Spleen (tissue), 7 donors: ENCODE measurements around the gene ALG12.

ENCODE experiments used
- POLR2A ChIP-seq, 3 donors: fragments of 450-650 bp; IDR thresholded peaks; one replicate each; pipeline ENCODE4 v1.5.1; 2017; ENCODE audit warnings: antibody characterized with exemption in 3 of 3, mild to moderate bottlenecking in 1 of 3
- POLR2AphosphoS5 ChIP-seq, 3 donors: sonication (generic); formaldehyde crosslinking; IDR thresholded peaks; one replicate each; pipeline ENCODE4 v1.5.1; 2017; ENCODE audit warnings: antibody characterized with exemption in 3 of 3
- TF ChIP-seq, protein P1 (sequence below), 11 experiments: fragments of 200-600 bp in 7 of 11; fragments of 450-650 bp in 4 of 11; sonication (generic) in 4 of 11; IDR thresholded peaks in 8 of 11; conservative IDR thresholded peaks in 3 of 11; 1 replicate in 7 of 11; 2 replicates in 4 of 11; pipeline versions ENCODE4 v1.4.0 to v1.8.0; 2016 to 2021; ENCODE audit warnings: antibody characterized with exemption in 11 of 11, inconsistent platforms in 4 of 11, mild to moderate bottlenecking in 1 of 11
- donor health status: DM: no; HTN: no; CAD: no; lungs with moderate emphysema.
- donor health status: DM: no; HTN: no; CAD: no.
- donor health status: DM: no; HTN: no; CAD: no.

DNA sequence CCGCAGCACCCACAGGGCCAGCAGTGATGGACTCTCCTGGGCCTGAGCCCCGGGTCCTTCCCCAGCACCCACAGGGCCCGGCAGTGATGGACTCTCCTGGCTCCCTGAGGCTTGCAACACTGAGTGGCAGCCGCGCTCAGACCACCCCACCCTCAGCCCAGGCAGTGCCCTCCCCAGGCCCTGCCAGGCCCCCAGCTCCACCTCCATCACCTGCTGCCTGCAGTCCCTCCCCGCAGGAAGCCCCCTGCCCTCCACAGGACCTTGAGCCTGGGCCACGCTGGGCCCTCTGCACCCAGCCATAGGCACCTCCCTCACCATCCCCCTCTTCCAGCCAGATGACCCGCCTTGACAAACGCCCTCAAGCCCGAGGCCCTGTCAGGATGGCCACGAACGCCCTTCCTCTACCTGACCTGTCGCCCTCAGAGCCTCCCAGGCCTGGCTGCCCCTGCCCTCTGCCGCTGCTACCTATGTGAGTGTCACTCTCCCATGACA lies 11.4 kb downstream of the ALG12 start:
- TF ChIP-seq, protein P1, sequence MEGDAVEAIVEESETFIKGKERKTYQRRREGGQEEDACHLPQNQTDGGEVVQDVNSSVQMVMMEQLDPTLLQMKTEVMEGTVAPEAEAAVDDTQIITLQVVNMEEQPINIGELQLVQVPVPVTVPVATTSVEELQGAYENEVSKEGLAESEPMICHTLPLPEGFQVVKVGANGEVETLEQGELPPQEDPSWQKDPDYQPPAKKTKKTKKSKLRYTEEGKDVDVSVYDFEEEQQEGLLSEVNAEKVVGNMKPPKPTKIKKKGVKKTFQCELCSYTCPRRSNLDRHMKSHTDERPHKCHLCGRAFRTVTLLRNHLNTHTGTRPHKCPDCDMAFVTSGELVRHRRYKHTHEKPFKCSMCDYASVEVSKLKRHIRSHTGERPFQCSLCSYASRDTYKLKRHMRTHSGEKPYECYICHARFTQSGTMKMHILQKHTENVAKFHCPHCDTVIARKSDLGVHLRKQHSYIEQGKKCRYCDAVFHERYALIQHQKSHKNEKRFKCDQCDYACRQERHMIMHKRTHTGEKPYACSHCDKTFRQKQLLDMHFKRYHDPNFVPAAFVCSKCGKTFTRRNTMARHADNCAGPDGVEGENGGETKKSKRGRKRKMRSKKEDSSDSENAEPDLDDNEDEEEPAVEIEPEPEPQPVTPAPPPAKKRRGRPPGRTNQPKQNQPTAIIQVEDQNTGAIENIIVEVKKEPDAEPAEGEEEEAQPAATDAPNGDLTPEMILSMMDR (IDR thresholded peaks at IDR 0.05 in 8 of 11, conservative IDR thresholded peaks at IDR 0.05 in 3 of 11): no peak
- TF ChIP-seq POLR2A (IDR thresholded peaks at IDR 0.05) (no peak), POLR2AphosphoS5 (IDR thresholded peaks at IDR 0.05) (peak in 1 of 3 donors; percentile 35)
